ENCODE results near the gene PSORS1C1. TPM values are rescaled to one million over a fixed set of nuclear protein-coding genes. Genes with fewer than 3 reads are reported as not detected.
A peak's percentile ranks its signal among the peaks of the same experiment; 100 is the strongest.

Gene PSORS1C1
- polyA plus RNA-seq, 12 donors = 0.41 to 1.3 (median 0.67) TPM; not detected in 2

DNA sequence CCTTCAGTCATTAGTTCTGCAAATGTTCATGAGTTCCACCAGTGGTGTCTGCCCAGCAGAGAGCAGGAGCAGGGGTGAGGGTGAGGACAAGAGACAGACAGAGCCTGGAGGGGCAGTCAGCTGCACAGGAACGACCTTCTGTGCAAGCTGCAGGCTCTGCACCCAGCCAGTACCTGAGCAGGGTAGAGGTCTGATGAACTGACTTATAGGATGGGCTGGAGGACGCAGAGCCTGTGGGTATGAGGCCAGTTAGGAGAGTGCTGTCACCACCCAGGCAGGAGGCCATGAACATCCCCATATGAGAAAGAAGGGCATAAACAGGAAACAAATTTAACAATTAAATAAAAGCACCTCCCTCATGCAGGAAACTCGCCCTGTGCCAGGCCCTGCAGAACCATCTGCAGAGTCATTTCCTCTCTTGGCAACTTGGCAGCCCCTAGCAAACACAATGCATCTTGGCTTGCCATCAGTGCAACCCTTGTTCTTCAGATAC lies 20.2 kb upstream of the PSORS1C1 start:
- DNase-seq = no peak

- DNase-seq = no peak
Observed at GRCh38 chr6:31096215-31096614, 18.4 kb upstream of the PSORS1C1 start.

- DNase-seq = no peak
Observed at GRCh38 chr6:31096656-31097055, 17.9 kb upstream of the PSORS1C1 start.

- no peak for DNase-seq
Observed at GRCh38 chr6:31098449-31098938, 16.1 kb upstream of the PSORS1C1 start.

DNA sequence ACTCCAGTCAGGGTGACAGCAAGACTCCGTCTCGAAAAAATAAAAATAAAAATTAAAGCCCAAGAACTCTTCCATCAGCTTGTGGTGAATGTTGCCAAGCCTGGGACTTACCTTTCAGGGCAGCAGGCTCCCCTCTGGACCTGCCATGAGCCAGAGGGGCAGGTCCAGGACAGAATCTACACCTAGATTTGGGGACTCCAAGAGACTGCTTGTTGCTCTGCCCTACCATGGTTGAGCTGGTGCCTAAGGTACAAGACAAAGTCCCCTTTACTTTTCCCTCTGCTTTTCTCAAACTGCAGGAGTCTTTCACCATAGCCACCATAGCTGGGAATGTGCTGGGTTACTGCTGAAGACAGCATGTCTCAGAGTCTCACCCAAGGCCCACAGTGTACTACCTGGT lies 11.5 kb upstream of the PSORS1C1 start:
- DNase-seq = no peak

DNA sequence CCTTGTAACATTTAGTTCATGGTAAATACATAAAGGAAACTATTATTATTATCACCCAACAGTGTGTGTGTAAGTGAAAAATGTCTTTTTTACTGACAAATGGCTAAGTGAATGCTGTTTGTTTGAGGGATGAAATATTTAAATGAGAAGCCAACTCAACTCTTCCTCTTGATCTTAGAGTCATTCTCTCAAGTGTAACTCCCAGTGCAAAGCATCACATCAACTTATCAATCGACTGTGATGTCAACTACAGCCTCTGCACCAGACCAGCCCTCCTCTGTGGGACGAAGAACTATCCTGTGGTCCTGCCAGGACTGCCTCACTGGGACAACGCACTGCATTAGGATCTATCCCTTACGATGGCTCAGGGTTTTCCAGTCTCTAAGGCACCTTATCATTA lies 7.5 kb upstream of the PSORS1C1 start:
- no peak for DNase-seq

- no peak for DNase-seq
Observed at GRCh38 chr6:31110825-31111582, 3.6 kb upstream of the PSORS1C1 start.

GRCh38 chr6:31111712-31112111 lies 2.9 kb upstream of the PSORS1C1 start:
- DNase-seq = no peak

GRCh38 chr6:31112478-31112877 lies 2.1 kb upstream of the PSORS1C1 start, which contains the start of gene C6orf15:
C6orf15 (minus strand) TSS chr6:31112575; CDS start chr6:31112555, 20 bp downstream.
- no peak for DNase-seq

GRCh38 chr6:31113861-31114540 lies 599 bp upstream of the PSORS1C1 start:
- no peak for DNase-seq

- DNase-seq = no peak
Observed at GRCh38 chr6:31114970-31115849, 610 bp downstream of the PSORS1C1 start.

GRCh38 chr6:31115941-31116560 lies 1.5 kb downstream of the PSORS1C1 start:
- DNase-seq = no peak

DNA sequence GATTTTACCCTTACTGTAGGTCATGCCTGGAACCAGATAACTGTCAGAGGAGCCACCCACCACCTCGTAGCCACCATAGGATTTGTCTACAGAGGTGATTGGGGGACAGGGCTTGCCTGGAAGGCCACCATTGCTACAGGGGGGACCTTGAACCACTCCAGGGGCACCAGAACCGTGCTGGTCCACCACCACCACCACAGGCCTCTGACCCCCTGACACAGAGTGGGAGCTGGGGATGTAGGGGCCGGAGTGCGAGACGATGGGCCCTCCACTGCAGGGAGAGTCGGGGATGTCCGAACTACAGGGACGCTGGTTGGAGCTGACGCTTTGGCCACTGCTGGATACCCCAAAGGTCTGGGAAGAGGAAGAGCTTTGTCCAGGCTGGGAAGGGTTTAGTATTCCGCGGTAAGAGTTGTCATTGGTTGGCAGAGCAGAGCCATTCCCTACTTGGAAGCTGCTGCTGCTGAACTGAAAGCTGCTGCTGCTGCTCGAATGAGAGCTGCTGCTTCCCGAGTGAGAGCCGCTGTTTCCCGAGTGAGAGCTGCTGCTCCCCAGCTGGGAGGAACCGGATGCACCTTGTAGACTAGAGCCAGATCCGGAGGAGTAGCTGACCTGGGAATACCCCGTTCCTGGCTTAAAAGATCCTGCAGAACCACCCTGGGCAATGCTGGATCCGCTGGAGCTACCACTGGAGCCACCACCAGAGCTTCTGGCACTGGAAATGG lies 2.2 kb downstream of the PSORS1C1 start:
- DNase-seq = no peak

DNA sequence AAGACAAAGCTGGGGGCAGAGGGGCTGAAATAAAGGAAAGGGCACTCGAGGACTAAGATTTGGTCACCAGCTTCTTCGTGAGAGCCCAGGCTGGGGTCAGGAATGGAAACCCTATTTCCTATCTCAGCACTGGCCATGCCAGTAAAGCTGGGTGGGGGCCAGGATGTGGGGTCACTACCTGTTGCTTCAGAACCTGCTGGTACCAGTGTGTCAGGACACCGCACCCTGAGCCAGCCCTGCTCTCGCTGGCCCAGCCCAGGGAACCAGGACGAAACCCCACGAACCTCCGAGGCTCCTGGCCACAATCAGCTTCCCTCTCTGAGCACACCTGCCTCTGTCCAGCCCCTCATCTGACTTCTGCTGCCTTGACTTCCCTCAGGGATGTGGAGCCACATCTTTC lies 3.6 kb downstream of the PSORS1C1 start:
- DNase-seq = no peak

DNA sequence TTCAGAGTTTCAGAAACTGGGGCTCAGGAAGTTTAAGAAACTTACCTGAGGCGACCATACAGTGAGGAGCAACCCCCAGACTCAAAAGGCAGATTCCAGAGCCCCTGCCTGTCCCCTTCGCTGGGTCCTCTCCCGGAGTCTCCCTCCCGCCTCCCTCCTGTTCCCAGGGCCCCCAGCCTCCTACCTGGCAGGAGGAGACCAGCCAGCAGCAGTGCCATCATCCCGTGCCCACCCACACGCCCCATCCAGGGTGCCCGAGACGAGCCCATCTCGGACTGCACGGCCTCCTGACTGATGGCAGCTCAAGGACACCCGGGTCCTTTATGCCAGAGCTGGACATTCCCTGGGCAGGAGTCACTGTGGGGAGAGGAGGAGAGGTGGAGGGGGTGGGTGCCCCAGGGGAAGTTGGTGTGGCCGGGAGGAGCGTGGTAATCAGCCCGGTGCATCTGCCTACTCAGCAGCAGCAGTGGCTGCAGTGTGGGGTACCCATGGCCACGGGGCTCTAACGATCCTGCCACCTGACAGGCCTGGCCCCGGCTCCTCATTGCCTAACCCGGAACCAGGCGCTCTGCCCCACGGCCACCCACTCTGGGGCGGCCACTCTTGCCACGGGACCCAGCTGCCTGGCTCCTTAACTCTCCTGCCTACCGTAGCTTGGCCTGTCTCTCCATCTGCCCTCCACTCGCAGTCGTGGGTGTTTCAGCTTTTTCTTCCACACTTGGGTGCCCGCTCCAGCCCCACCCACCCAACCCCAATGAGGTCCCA lies 5.7 kb downstream of the PSORS1C1 start, which contains the start of gene CDSN:
CDSN (minus strand) TSS at position 296 of the 765 bp plus-strand sequence; CDS start at position 269, 27 bp downstream.
- no peak for DNase-seq

- DNase-seq = no peak
Observed at GRCh38 chr6:31121131-31121790, 6.7 kb downstream of the PSORS1C1 start.

DNA sequence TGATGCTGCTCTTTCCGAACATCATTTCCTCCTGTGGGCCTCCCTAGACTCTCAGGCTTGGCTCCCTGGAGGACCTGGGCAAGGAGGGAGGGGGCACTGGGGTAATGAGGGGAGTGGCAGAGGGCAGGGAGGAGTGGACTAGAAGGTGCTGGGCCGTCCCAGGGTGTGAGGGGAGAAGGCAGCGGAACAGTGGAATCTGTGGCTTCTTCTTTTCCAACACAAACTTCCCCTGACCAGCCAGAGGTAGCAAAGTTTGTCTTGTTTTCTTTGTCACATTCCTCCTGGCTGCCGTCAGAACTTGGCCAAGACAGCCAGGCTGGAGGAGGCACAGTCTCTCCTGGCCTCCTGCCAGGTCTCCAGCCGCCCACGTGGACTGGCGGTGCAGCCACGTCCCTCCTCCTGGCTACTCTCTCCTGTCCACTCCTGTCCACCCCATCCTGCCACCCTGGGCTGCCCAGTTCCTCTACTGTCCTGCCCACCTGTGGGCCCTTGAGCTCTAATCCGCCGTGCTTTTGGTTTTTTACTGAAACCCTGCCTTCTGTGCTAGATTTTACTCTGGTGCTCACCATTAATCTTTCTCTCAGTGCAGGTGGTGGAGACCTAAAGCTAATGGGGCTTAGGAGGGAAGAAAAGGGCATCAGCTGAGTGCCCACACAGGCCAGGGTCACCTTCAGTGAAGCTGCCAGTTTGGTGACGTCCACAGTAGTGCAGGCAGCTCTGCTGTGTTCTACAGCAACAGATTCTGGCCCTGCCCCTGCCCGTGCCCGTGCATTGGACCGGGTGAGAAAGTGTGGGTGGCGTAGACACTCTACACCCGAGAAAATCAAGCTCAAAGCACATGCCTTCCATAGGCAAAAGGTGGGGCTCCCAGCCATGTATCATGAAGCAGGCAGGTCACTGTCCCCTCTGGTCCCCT lies 8.4 kb downstream of the PSORS1C1 start:
- peak; percentile 75 for DNase-seq

DNA sequence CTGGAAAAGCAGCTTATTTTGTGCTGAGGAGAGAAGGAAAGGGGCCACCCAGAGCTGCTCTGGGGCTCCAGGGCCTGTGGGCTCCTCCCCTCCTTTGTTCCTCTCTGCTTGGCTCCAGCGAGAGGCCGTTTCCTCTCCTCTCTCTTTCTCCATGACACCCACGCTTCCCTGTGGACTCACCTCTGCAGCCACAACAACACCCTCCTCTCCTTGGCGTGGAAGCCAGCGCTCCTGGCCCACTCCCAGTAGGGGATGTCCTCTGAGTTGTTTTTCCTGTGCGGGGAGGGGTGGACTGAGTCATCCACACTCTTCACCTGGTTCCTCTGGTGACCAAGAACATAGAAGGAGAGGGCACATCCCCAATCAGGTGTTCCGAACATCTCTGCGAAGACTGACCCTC lies 10.6 kb downstream of the PSORS1C1 start:
- peak; percentile 59 for DNase-seq

Measured in muscle of arm (tissue), 12 donors.